HG02870 (cell line): ENCODE data around the gene PARVG.

Source experiments
- ATAC-seq: cut with Tn5 transposase; IDR thresholded peaks from one replicate; pipeline ENCODE4 v1.9.1; 2021; ENCODE audit warnings: mild to moderate bottlenecking, moderate library complexity; ENCODE audit not compliant: unreplicated experiment

The PARVG gene

GRCh38 chr22:44180706-44181032, at the start of gene PARVG:
Gene PARVG (plus strand): TSS chr22:44180925. CDS start chr22:44183330, 2,405 bp downstream.
- no peak for ATAC-seq

GRCh38 chr22:44131412-44131811, 49.3 kb upstream of the PARVG start:
- ATAC-seq = no peak

- ATAC-seq = no peak
Measured at GRCh38 chr22:44131989-44132685, 48.6 kb upstream of the PARVG start.

GRCh38 chr22:44132724-44133123, 48.0 kb upstream of the PARVG start:
- no peak for ATAC-seq

- ATAC-seq = no peak
Measured at GRCh38 chr22:44133161-44133560, 47.6 kb upstream of the PARVG start.

- no peak for ATAC-seq
Measured at GRCh38 chr22:44133901-44134571, 46.7 kb upstream of the PARVG start.

- ATAC-seq = no peak
Measured at GRCh38 chr22:44136112-44136511, 44.6 kb upstream of the PARVG start.

- no peak for ATAC-seq
Measured at GRCh38 chr22:44136786-44137185, 43.9 kb upstream of the PARVG start.

GRCh38 chr22:44137415-44137814, 43.3 kb upstream of the PARVG start:
- ATAC-seq = no peak

- ATAC-seq = no peak
Measured at GRCh38 chr22:44139773-44140172, 41.0 kb upstream of the PARVG start.

- no peak for ATAC-seq
Measured at GRCh38 chr22:44142421-44143104, 38.2 kb upstream of the PARVG start.

- ATAC-seq = no peak
Measured at GRCh38 chr22:44143105-44143474, 37.6 kb upstream of the PARVG start.

- ATAC-seq = no peak
Measured at GRCh38 chr22:44143579-44143978, 37.1 kb upstream of the PARVG start.

GRCh38 chr22:44144046-44144569, 36.6 kb upstream of the PARVG start:
- ATAC-seq = no peak

GRCh38 chr22:44145544-44145943, 35.2 kb upstream of the PARVG start:
- no peak for ATAC-seq

GRCh38 chr22:44146088-44146861, 34.5 kb upstream of the PARVG start:
- no peak for ATAC-seq

GRCh38 chr22:44147008-44147645, 33.6 kb upstream of the PARVG start:
- ATAC-seq = no peak

- ATAC-seq = no peak
Measured at GRCh38 chr22:44147821-44148574, 32.7 kb upstream of the PARVG start.

- no peak for ATAC-seq
Measured at GRCh38 chr22:44151676-44152075, 29.0 kb upstream of the PARVG start.

GRCh38 chr22:44153710-44154109, 27.0 kb upstream of the PARVG start:
- ATAC-seq = no peak
